DMS114 treated with DMSO at 0.1 percent for 48 hours (cell line): Measurements from ENCODE around the gene CWF19L2.
"Not testable (repeated sequence)": the region's sequence is repeated elsewhere in the genome, so short reads cannot be mapped to it uniquely, and the experiment has no call there.

ENCODE experiments used
- DNase-seq: peaks from one replicate; lab custom pipeline; 2025; ENCODE audit not compliant: unreplicated experiment; lab: John Stamatoyannopoulos, UW

The CWF19L2 gene

GRCh38 chr11:107457558-107458271 lies at the start of gene CWF19L2:
Gene CWF19L2 (minus strand): TSS chr11:107457825. CDS start chr11:107457816, 9 bp downstream.
- peak; percentile 87 for DNase-seq

GRCh38 chr11:107505647-107506225 lies 48.1 kb upstream of the CWF19L2 start:
- DNase-seq, result no peak

GRCh38 chr11:107504981-107505380 lies 47.4 kb upstream of the CWF19L2 start:
- DNase-seq, result no peak

GRCh38 chr11:107501713-107502112 lies 44.1 kb upstream of the CWF19L2 start:
- DNase-seq, result no peak

GRCh38 chr11:107497371-107497770 lies 39.7 kb upstream of the CWF19L2 start:
- DNase-seq, result not testable (repeated sequence)

GRCh38 chr11:107496011-107496410 lies 38.4 kb upstream of the CWF19L2 start:
- no peak for DNase-seq

GRCh38 chr11:107494055-107494454 lies 36.4 kb upstream of the CWF19L2 start:
- DNase-seq, result no peak

- DNase-seq, result no peak
These were observed 35.5 kb upstream of the CWF19L2 start for GRCh38 chr11:107493117-107493516.

- no peak for DNase-seq
These were observed 33.2 kb upstream of the CWF19L2 start for GRCh38 chr11:107490836-107491235.

GRCh38 chr11:107482234-107482633 lies 24.6 kb upstream of the CWF19L2 start:
- no peak for DNase-seq

- no peak for DNase-seq
These were observed 21.3 kb upstream of the CWF19L2 start for GRCh38 chr11:107478922-107479321.

- no peak for DNase-seq
These were observed 20.2 kb upstream of the CWF19L2 start for GRCh38 chr11:107477820-107478219.

GRCh38 chr11:107473792-107474191 lies 16.2 kb upstream of the CWF19L2 start:
- DNase-seq, result no peak

- DNase-seq, result no peak
These were observed 15.3 kb upstream of the CWF19L2 start for GRCh38 chr11:107472966-107473365.

GRCh38 chr11:107468596-107468995 lies 11.0 kb upstream of the CWF19L2 start:
- DNase-seq, result no peak

GRCh38 chr11:107467696-107468095 lies 10.1 kb upstream of the CWF19L2 start:
- no peak for DNase-seq

GRCh38 chr11:107466275-107466866 lies 8.7 kb upstream of the CWF19L2 start:
- not testable (repeated sequence) for DNase-seq

GRCh38 chr11:107457205-107457557 lies 444 bp downstream of the CWF19L2 start:
- DNase-seq, result no peak

GRCh38 chr11:107453594-107454286 lies 3.9 kb downstream of the CWF19L2 start:
- DNase-seq, result no peak

GRCh38 chr11:107446822-107447431 lies 10.7 kb downstream of the CWF19L2 start:
- no peak for DNase-seq

GRCh38 chr11:107442715-107443215 lies 14.9 kb downstream of the CWF19L2 start:
- no peak for DNase-seq
